Gastroesophageal sphincter (tissue), 3 donors: ENCODE results near the gene OCA2.

Source experiments
- EP300 ChIP-seq: sonication (generic); formaldehyde crosslinking; IDR thresholded peaks from one replicate; pipeline ENCODE4 v1.6.1; 2017; ENCODE audit warnings: antibody characterized with exemption, mild to moderate bottlenecking
- POLR2A ChIP-seq, 2 donors: fragments of 450-650 bp; IDR thresholded peaks; one replicate each; pipeline ENCODE4 v1.6.1; 2017; ENCODE audit warnings: antibody characterized with exemption in 2 of 2, mild to moderate bottlenecking in 2 of 2, moderate library complexity in 1 of 2
- TF ChIP-seq, protein P1 (sequence below), 4 experiments: fragments of 200-600 bp in 2 of 4; fragments of 450-650 bp in 2 of 4; sonication (generic) in 1 of 4; IDR thresholded peaks; one replicate each; pipeline ENCODE4 v1.5.1; 2017 to 2019; ENCODE audit warnings: antibody characterized with exemption in 4 of 4, mild to moderate bottlenecking in 2 of 4, moderate library complexity in 2 of 4

DNA sequence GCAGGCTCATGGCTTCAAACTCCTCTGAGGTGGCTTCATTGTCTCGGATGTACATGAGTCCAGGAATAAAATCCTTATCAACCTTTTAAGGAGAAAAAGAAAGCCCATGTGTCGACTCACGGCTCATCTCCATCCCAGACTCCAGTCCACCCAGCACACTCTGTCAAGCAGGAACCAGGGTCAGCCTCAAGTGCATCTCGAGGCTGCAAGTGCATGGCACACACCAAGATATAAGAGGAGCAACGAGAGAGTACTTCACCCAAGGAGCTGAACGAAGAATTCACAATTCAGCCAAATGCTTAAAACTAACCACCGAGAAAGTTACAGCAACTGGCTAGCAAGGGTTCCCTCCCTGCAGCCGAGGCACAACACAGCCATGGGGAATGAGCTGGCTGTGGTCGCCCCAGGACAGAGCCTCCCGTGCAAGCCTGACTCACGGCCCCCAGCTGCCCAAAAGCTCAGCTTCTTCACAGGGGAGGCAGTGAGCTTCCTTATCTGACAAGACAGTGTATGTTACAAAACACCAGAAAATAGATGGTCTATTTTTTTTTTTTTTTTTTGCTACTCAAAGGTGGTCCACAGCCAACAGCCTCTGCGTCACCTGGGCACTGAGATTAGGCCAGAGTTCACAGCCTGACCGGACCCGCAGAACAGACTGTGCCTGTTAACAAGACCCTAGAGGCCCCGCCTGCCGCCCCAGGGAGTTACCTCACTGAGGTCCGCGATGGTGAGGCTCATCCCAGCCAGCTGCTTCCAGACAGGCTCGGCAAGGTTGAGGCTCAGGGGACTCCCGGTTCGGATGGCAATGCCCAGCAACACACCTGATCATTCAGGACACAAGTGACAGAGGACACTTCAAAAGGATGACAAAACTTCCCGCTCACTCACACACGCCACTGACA lies 15.9 kb upstream of the OCA2 start:
- TF ChIP-seq, protein P1, sequence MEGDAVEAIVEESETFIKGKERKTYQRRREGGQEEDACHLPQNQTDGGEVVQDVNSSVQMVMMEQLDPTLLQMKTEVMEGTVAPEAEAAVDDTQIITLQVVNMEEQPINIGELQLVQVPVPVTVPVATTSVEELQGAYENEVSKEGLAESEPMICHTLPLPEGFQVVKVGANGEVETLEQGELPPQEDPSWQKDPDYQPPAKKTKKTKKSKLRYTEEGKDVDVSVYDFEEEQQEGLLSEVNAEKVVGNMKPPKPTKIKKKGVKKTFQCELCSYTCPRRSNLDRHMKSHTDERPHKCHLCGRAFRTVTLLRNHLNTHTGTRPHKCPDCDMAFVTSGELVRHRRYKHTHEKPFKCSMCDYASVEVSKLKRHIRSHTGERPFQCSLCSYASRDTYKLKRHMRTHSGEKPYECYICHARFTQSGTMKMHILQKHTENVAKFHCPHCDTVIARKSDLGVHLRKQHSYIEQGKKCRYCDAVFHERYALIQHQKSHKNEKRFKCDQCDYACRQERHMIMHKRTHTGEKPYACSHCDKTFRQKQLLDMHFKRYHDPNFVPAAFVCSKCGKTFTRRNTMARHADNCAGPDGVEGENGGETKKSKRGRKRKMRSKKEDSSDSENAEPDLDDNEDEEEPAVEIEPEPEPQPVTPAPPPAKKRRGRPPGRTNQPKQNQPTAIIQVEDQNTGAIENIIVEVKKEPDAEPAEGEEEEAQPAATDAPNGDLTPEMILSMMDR (IDR thresholded peaks at IDR 0.05): no peak
- TF ChIP-seq EP300: no peak
- TF ChIP-seq POLR2A (IDR thresholded peaks at IDR 0.05): no peak
